CD4-positive, alpha-beta T cell treated with Interleukin-21 for 1 hour (primary cell): ENCODE results near the gene RALGAPA2.
A peak's percentile ranks its signal among the peaks of the same experiment; 100 is the strongest.

Experiments used
- DNase-seq: peaks from one replicate; pipeline ENCODE4 v3.0.0-alpha.2; 2020

RALGAPA2 gene

GRCh38 chr20:20683020-20683419 is 29.4 kb downstream of the RALGAPA2 start:
- no peak for DNase-seq

GRCh38 chr20:20680991-20681508 is 31.4 kb downstream of the RALGAPA2 start:
- no peak for DNase-seq

GRCh38 chr20:20679316-20679715 is 33.1 kb downstream of the RALGAPA2 start:
- no peak for DNase-seq

- DNase-seq: no peak
Observed at GRCh38 chr20:20677186-20677585, 35.3 kb downstream of the RALGAPA2 start.

- DNase-seq: no peak
Observed at GRCh38 chr20:20668639-20669038, 43.8 kb downstream of the RALGAPA2 start.

GRCh38 chr20:20666359-20666758 is 46.1 kb downstream of the RALGAPA2 start:
- no peak for DNase-seq

- no peak for DNase-seq
Observed at GRCh38 chr20:20665606-20666332, 46.7 kb downstream of the RALGAPA2 start.

GRCh38 chr20:20664795-20665589 is 47.5 kb downstream of the RALGAPA2 start:
- peak; percentile 31 for DNase-seq

- DNase-seq: no peak
Observed at GRCh38 chr20:20663841-20664240, 48.6 kb downstream of the RALGAPA2 start.

- no peak for DNase-seq
Observed at GRCh38 chr20:20658871-20659431, 53.5 kb downstream of the RALGAPA2 start.

- DNase-seq: no peak
Observed at GRCh38 chr20:20658123-20658522, 54.3 kb downstream of the RALGAPA2 start.

GRCh38 chr20:20657092-20657491 is 55.4 kb downstream of the RALGAPA2 start:
- DNase-seq: no peak

- no peak for DNase-seq
Observed at GRCh38 chr20:20655883-20656282, 56.6 kb downstream of the RALGAPA2 start.

GRCh38 chr20:20649945-20650344 is 62.5 kb downstream of the RALGAPA2 start:
- no peak for DNase-seq

- no peak for DNase-seq
Observed at GRCh38 chr20:20643927-20644326, 68.5 kb downstream of the RALGAPA2 start.

- no peak for DNase-seq
Observed at GRCh38 chr20:20641783-20642182, 70.7 kb downstream of the RALGAPA2 start.

- no peak for DNase-seq
Observed at GRCh38 chr20:20638878-20639277, 73.6 kb downstream of the RALGAPA2 start.

- no peak for DNase-seq
Observed at GRCh38 chr20:20637998-20638725, 74.3 kb downstream of the RALGAPA2 start.

- DNase-seq: no peak
Observed at GRCh38 chr20:20635006-20635405, 77.4 kb downstream of the RALGAPA2 start.

- no peak for DNase-seq
Observed at GRCh38 chr20:20632644-20633043, 79.8 kb downstream of the RALGAPA2 start.

GRCh38 chr20:20630551-20630950 is 81.9 kb downstream of the RALGAPA2 start:
- no peak for DNase-seq

GRCh38 chr20:20629556-20630188 is 82.8 kb downstream of the RALGAPA2 start:
- no peak for DNase-seq

- DNase-seq: no peak
Observed at GRCh38 chr20:20628314-20628713, 84.1 kb downstream of the RALGAPA2 start.
